ENCODE data around the gene ZNF771. TPM values are rescaled to one million over a fixed set of nuclear protein-coding genes. Genes with fewer than 3 reads are reported as not detected.

Gene ZNF771
- total and polyA plus RNA-seq, 9 of the 15 experiments (the other 6 are each of a cell fraction or from before 2014, with no cell fraction given): 1.5 to 12.6 (median 4.4) TPM

GRCh38 chr16:30445408-30446202 lies 38.2 kb downstream of the ZNF771 start, which contains the start of gene SEPHS2 (continued):
- peak; percentile 96; the same call in 1 of the 2 replicates for TF ChIP-seq RBM14 (IDR thresholded peaks at IDR 0.05; ENCODE audit: borderline replicate concordance, insufficient read depth, low read depth, low read length)
- peak; percentile 55; the same call in 1 of the 2 replicates for TF ChIP-seq ESRRA (IDR thresholded peaks at IDR 0.05; ENCODE audit: borderline replicate concordance, low read depth)
- no peak; the same call in 1 of the 2 replicates for TF ChIP-seq ARID4B (CRISPR knock-in tag; IDR thresholded peaks at IDR 0.05)
- no peak for TF ChIP-seq GTF3C2 (IDR thresholded peaks at IDR 0.05; ENCODE audit: borderline replicate concordance, extremely low read depth, insufficient read length)
- TF ChIP-seq JUNB (CRISPR knock-in tag; conservative IDR thresholded peaks at IDR 0.05): no peak; the same call in 1 of the 2 replicates
- TF ChIP-seq MECOM (CRISPR knock-in tag; IDR thresholded peaks at IDR 0.05): peak; percentile 60; the same call in 1 of the 2 replicates
- TF ChIP-seq ARID3B (CRISPR knock-in tag; IDR thresholded peaks at IDR 0.05; ENCODE audit: borderline replicate concordance): no peak
- TF ChIP-seq HDAC6 (IDR thresholded peaks at IDR 0.05; ENCODE audit: low read depth, low read length): no peak
- no peak for TF ChIP-seq ZNF280A (IDR thresholded peaks at IDR 0.05; ENCODE audit: low read depth, partially characterized antibody)
- peak; percentile 55 for TF ChIP-seq CREB3L1 (IDR thresholded peaks at IDR 0.05; ENCODE audit: borderline replicate concordance, low read depth)
- no peak for TF ChIP-seq ZNF668 (CRISPR knock-in tag; IDR thresholded peaks at IDR 0.05)
- no peak for TF ChIP-seq MCM7 (IDR thresholded peaks at IDR 0.05)

Data from K562 (cell line).